Right lung (tissue), 5 donors: ENCODE results near the gene SETDB2. TPM values are rescaled to one million over a fixed set of nuclear protein-coding genes. Genes with fewer than 3 reads are reported as not detected.

Experiments used
- DNase-seq, 2 donors: peaks; one replicate each; pipeline ENCODE4 v3.0.0-alpha.2; 2013
- polyA plus RNA-seq, 5 donors: library from polyadenylated mRNA; unstranded; fragments of 120-200 nt; gene quantifications; one replicate each; pipeline versions ENCODE4 v1.2.1 to v1.2.3, GENCODE V29; 2013; ENCODE audit warnings: inconsistent platforms in 1 of 5, low replicate concordance in 1 of 5; ENCODE audit not compliant: insufficient read length in 5 of 5, insufficient read depth in 1 of 5

Gene SETDB2
- polyA plus RNA-seq, 5 donors, result 12.9 to 22.0 (median 19.8) TPM

DNA sequence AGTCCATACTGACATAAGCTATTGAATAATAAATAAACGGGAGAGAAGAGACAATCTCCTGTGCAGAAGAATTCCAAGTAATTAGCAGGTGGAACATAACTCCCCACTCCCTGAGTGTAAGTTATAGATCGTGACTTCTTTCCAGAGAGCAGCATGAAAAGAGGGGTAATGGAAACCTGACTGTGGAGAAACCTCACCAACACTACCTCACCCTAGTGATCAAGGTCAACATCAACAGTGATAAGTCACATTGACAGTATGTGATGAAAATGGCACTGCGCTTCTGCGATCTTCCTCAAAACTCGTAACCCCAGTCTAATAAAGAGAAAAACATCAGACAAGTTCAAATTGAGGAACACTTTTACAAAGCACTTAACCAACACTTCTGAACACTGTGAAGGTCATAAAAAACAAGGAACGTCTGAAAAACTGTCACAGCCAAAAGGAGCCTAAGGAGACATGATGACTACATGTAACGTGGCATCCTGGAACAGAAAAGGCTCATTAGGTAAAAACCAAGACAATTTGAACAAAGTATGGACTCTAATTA, 20.0 kb upstream of the SETDB2 start:
- no peak for DNase-seq

DNA sequence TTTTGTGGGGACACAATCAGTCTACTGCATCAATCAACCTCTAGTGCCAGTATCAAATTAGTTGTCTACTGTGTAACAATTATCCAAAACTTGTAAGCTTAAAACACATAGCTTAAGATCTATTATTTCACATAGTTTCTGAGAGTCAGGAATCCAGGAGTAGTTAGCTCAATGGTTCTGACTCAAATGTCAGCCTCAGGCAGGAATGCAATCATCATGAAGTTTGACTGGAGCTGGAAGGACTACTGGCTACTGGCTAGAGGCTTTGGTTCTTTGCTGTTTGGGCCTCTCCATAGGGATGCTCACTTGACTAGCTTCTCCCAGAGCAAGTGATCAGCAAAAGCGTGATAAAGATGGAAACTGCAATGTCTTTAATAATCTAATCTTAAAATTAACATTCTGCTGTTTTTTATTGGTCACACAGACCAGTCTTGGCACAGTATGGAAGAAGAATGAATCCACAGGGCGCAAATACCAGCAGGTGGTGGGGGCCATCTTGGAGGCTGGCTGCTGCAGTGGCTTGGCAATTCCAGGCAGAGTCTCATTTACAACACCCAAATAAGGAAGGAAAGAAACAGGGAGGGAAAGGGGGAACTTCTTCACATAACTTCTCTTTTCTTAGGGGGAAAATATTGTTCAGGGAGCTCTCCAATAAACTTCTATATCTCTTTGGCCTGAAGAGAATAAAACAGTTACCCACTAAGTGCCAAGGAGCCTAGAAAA, 15.9 kb upstream of the SETDB2 start:
- no peak for DNase-seq

DNA sequence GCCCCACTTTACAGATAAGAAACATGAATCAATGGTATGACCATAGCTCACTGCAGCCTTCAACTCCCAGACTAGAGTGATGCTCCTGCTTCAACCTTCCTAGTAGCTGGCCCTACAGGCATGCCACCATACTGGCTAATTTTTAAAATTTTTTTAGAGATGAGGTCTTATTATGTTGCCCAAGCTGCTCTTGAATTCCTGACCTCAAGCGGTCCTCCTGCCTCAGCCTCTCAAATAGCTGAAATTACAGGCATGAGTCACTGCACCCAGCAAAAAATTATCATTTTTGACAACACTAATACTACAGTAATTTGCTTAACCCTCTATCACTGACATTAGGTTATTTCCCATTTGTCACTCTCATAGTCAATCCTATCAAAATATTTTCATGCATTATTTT, 15.0 kb upstream of the SETDB2 start:
- DNase-seq, result no peak

DNA sequence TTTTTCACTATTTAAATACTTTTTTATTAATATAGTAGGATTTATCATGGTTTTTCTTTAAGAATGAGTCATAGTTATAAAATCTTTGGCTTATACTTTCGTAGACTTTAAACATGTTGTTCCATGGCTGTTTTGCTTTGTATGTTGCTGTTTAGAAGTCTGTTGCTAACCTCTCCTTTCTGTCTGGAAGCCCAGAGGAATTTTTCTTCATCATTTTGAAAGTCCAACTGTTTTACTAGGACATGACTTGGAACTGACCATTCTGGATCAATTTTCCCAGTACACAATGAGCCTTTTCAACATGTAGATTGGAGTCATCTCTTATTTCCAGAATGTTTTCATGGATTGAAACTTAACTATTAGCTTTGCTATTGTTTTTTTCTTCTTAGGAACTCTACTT, 8.1 kb upstream of the SETDB2 start:
- DNase-seq, result no peak

DNA sequence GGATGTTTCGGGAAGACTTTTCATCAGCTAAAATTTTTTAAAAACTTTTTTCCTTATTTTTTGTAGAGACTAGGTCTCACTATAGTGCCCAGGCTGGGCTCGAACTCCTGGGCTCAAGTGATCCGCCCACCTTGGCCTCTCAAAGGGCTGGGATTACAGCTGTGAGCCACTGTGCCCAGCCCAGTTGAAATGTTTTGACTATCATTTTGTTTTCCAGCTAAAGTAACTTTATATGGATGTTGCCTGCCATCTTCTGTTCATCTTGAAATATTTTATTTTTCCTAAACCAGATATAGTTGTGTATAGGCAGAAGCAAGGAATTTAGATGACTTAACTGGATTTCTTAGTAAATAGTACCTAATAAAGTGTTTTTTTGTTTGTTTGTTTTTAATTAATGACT, 7.2 kb upstream of the SETDB2 start:
- DNase-seq, result peak; percentile 16 to 27

DNA sequence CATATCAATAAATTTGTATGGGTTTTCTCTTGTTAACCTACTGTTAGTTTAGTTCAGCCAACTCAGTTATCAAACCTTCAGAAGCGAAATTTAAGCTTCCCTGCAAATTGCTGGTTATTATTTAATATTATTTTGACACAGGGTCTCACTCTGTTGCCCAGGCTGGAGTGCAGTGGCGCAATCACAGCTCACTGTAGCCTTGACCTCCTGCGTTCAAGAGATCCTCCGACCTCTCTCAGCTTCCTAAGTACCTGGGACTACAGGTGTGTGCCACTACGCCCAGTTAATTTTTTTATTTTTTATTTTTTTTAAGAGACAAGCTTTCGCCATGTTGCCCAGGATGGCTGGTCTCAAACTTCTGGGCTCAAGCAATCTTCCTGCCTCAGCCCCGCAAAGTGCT, 6.4 kb upstream of the SETDB2 start:
- no peak for DNase-seq

DNA sequence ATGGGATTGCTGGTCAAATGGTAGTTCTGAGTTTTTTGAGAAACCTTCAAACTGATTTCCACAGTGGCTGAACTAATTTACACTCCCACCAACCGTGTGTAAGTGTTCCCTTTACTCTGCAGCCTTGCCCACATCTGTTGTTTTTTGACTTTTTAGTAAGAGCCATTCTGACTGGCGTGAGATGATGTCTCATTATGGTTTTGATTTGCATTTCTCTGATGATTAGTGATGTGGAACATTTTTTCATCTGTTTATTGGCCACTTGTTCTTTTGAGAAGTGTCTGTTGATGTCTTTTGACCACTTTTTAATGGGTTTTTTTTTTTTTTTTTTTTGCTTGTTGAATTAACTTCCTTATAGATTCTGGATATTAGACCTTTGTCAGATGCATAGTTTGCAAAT, 4.5 kb upstream of the SETDB2 start:
- DNase-seq, result no peak

DNA sequence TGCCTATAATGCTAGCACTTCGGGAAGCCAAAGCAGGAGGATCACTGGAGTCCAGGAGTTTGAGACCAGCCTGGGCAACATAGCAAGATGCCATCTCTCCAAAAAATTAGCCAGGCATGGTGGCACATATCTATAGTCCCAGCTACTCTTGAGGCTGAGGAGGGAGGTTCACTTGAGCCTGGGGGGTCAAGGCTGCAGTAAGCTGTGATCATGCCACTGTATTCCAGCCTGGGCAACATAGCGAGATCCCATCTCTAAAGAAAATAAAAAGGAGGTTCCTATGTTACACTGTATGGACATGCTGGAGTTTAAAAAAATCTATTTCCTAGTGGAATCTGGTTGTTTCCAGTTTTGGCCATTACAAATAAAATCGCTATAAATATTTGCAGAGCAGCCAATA, 2.8 kb upstream of the SETDB2 start:
- DNase-seq, result no peak

DNA sequence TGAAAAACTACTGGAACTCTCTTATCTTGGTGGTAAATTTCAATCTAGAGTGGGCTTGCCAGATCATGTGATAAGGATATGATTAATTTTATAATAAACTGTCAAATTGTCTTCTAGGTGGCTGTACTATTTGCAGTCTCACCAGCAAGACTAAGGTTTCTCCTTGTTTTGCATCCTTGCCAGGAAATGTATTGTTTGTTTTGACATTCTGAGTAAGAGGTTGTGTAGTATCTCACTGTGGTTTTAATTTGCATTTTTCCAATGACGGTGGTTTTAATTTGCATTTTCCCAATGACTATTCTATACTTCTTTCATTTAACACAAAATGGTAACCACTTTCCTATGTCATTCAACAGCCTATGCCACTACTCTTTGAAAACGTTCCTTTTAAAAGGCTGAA, 2.2 kb upstream of the SETDB2 start:
- no peak for DNase-seq

DNA sequence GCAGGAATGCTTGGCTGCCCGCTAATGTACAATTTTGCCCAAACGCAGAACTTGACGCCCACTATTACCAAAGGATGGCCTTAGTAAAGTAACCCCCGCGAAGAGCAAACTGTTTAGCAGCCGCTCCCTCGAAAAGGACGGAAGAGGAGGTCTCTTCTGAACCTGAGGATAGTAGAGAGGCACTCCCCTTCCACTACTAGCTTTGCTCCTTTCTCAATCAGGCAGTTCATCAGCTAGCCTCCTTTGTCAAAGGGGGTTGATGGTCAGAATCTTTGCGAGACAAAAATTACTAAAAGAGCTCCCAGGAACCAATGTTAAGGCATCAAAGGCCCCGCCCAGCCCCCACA, 744 bp upstream of the SETDB2 start:
- no peak for DNase-seq

DNA sequence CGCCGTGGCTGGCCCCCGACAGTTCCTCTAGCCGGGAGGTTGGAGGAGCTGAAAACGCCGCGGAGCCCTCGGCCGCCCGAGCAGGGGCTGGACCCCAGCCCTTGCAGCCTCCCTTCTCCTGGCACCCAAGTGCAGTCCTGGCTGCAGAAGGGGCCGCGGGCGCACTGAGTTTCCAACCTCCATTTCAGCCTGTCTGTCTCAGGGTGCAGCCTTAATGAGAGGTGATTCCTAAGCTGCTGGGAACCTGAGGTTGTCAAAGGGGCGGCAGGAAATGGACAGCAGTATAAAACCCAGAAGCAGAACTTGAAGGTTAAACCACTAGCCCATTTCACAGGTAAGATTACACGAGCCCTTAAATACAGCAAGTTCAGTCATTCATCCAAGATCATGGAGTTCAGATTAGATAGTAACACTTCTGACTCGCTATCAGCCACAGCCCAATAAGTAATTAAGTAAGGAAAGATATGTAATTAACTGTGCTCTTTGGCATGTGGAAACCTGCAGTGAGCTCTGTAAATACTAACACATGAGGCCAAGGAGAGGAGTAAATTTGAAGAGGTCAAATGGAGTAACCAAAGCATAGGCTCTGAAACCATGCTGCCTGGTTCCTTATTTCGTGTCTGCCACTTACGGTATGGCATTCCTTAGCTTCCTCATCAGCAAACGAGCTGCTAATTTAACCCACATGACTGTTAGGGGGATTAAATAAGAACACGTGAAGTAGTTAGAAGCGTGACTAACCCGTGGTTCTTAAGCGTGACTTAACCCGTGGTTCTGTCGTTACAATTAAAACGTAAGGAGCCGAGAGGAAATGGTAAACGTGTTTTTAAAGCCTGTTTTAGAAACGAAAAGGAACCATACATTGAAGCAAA, 686 bp downstream of the SETDB2 start:
- DNase-seq, result peak; percentile 29 to 42

DNA sequence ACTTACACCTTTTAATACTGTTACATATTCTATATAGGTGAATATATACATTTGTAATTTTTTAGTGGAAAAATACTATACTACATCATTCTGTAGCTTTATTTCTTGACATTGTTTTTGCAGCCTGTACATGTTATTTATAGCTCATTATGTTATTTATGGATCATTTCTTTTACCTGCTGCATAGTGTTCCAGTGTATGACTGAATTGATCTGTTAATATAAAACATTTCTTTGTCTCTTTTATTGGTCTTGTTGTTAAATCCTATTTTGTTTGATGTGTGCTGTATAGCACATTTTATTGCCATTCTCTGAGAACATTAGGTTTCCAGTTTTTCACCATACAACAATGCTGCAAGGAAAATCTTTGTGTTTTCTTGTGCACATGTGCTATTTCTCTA, 2.4 kb downstream of the SETDB2 start:
- no peak for DNase-seq

DNA sequence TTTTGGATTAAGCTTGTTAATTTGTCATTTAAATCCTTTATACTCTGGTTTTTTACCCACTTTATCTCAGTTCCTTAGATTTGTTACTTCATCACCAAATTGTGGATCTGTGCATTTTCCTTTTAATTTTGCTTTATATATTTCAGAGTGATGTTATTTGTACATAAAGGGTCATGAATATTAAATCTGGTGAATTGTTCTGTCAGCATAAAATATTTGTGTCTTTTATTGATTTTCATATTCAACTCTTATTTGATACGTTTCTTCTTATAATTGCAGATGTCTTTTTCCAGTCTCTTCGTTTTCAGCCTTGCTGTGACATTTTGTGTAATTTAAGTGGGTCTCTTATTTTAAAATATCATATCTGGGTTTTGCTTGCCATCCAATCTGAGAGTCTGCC, 4.7 kb downstream of the SETDB2 start:
- DNase-seq, result no peak

DNA sequence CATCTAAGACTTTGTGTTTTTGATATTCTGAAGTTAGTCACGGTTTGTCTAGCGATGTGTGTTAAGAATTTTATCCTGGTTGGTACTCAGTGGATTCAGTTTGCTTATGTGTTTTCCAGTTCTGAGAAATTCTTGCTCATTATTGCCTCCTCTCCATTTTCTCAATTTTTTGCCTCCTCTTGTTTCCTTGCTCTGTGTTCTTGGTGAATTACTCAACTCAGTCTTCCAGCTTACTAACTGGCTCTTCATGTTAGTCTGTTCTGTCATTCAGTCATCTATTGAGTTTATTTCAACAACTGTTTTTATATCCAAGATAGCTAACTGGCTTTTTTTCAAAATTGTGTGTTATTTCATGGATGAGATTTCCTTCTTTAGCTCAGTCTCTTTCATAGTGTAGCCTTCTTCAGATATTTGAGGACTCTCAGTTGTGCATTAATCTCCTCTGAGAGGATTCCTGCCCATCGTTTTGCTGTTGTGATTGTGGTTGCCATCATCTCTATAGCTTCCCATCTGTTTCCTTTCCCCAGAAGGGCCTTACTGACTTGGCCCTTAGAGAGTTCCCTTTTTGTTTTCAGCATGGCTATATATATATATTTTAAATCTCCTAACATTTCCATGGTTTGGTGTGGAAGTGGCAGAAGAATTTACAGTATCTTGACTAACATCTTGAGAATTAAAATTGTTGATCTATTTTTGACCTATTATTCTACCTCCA, 6.2 kb downstream of the SETDB2 start:
- DNase-seq, result no peak

DNA sequence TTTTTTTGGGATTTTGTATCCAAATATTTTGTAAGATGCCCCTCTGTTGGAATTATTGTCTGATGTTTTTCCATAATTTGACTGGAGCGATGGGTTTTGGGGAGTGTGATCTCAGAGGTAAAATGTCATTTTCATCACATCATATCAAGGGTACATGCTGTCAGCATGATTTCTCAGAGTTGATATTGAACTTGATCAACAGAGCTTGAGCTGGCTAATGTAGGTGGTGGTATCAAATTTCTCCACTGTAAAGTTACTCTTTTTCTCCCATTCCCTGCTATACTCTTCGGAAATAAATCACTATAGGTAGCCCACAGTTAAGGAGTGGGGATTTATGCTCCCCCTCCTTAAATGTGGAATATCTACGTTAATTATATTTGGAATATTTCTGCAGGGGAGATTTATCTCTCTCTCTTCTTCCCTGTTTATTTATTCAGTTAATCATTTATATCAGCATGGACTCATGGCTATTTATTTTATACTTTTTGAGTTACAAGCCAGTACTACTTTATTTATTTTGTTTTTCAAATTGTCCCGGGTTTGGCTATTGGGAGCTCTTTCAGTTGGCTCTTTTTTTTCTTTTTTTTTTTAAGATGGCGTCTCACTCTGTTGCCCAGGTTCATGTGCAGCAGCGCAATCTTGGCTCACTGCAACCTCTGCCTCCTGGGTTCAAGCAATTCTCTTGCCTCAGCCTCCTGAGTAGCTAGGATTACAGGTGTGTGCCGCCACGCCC, 8.8 kb downstream of the SETDB2 start:
- no peak for DNase-seq

DNA sequence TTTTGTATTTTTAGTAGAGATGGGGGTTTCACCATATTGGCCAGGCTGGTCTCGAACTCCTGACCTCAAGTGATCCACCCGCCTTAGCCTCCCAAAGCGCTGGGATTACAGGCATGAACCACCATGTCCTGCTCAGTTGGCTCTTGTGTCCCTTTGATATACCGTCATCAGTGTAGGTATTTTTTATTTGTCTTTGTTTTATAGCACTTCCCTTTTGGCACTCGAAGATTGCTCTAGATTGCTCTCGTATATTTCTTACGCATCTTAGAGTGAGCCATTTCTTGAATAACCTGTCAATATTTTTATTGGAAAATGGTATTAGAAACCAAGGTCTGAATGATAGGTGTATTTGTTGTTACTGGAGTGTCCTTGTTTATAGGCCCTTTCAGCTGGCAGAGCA, 9.4 kb downstream of the SETDB2 start:
- no peak for DNase-seq

DNA sequence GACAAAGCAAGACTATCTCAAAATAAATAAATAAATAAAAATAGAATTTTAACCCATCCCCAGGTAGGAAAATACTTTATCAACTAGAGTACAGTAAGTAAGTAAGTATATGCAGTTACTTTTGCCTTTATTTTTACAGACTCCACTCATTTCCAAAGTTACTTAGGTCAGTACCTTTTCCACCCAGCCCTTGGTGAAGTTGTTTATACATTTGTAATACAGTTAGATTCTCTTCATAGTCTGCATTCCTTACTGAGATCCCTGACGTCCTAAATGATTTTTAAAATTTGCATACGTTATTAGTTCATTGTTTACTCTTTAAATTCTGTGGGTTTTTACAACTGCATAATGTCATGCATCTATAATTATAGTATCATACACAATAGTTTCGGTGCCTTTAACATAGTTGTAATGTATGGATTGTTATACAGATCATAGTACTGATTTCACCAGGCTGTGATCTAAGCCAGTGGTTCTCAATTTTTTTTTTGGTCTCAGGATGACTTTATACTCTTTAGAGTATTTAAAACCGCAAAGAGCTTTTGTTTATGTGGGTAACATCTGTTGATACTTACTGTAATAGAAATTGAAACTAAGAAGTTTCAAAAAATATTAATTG, 10.4 kb downstream of the SETDB2 start:
- no peak for DNase-seq

DNA sequence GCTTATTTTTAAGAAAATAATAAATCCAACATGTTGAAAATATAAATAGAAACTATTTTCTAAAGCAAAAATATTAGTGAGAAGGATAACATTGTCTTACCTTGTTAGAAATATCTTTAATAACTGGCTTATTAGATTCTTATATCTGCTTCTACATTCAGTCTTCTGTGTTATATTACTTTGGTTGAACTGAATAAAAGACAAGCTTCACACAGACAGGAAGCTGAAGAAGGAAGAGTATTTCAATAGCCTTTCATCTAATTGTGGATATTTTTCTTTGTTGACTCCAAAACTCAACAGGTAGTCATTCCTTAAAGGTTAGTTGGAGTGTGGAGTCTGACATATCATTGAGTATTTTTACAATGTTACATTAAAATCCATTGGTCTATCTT, 10.9 kb downstream of the SETDB2 start:
- no peak for DNase-seq

DNA sequence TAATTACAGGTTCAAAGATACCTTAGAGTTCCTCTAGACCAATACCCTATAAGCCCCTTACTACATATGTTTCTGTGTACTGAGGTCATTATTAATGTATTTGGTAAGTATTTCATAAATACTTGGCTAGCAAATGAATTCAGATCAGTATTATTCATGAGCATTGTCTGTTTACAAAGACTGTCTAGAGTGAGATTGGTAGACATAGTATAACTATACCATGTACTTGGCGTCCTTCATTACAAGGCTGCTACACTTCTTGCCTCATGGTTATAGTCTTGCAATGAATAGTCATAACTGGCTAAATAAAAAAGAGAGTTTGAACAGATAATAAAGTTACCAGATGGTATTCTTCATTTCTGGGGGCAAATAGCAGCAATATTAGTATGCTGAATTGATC, 12.1 kb downstream of the SETDB2 start:
- no peak for DNase-seq

DNA sequence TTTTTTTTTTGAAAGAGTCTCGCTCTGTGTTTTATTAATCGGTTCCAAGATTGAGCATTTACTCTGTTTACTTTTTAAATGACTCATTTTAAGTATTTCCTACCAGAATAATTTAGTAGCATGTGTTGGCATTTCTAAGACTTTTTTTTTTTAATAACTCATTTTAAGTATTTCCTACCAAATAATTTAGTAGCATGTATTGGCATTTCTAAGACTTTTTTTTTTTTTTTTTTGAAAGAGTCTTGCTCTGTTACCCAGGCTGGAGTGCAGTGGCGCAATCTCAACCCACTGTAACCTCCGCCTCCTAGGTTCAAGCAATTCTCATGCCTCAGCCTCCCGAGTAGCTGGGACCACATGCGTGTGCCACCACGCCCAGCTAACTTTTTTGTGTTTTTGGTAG, 13.1 kb downstream of the SETDB2 start:
- no peak for DNase-seq

DNA sequence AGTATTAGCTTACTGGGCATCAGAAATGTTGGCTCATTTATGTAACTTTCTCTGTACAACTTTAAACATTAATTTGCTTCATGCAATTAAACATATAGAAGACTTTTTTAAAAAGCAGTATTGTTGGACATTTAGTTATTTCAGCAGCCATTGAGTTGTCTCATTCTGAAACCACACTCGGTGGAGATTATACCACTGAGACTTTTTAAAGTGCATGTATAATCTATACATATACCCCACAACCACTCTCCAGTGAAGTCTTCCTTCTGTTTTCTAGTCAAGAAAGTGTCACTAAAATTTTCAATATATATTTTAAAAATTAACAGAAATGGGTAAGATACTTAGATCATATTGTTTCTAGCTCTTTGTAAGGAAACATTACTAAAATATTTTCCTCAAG, 15.5 kb downstream of the SETDB2 start:
- DNase-seq, result no peak
